SU-DHL-6 (cell line): ENCODE measurements around the gene SKP1.

Experiments
- CTCF ChIP-seq: fragments of 200-600 bp; sonication (generic); IDR thresholded peaks from one replicate; pipeline ENCODE4 v1.5.1; 2017; ENCODE audit warnings: antibody characterized with exemption, mild to moderate bottlenecking, low read length, moderate library complexity; ENCODE audit not compliant: insufficient read depth, poor library complexity, severe bottlenecking
- EZH2phosphoT487 ChIP-seq: fragments of 200-600 bp; sonication (generic), shearing (Covaris generic); conservative IDR thresholded peaks from 2 replicates; pipeline ENCODE4 v1.6.1; 2018; ENCODE audit warnings: mild to moderate bottlenecking, antibody characterized with exemption, low read length, moderate library complexity, mixed read lengths

GRCh38 chr5:134131578-134132350 is 45.0 kb downstream of the SKP1 start:
- TF ChIP-seq CTCF (no peak), EZH2phosphoT487 (no peak)
